Thoracic aorta (tissue), 2 donors: Measurements from ENCODE around the gene GAS6. TPM values are rescaled to one million over a fixed set of nuclear protein-coding genes. Genes with fewer than 3 reads are reported as not detected.

Source experiments
- ATAC-seq: fragments of 150-250 bp; one replicate; pipeline ENCODE4 v1.8.0; 2017; ENCODE audit warnings: low read depth; ENCODE audit not compliant: insufficient number of reproducible peaks, low FRiP score
- DNase-seq: peaks from one replicate; pipeline ENCODE4 v3.0.0-alpha.2; 2020; ENCODE audit warnings: low spot score
- H3K27ac ChIP-seq, 2 donors: fragments of 200-600 bp; sonication (generic); 1 replicate in 1 of 2; 2 replicates in 1 of 2; pipeline ENCODE4 v1.5.1; 2016; ENCODE audit warnings: mild to moderate bottlenecking in 2 of 2, moderate library complexity in 2 of 2
- H3K27me3 ChIP-seq: fragments of 200-600 bp; sonication (generic); replicated peaks from 2 replicates; pipeline ENCODE4 v1.6.0; 2016; ENCODE audit warnings: mild to moderate bottlenecking; ENCODE audit not compliant: insufficient read depth
- H3K36me3 ChIP-seq: fragments of 200-600 bp; sonication (generic); one replicate; pipeline ENCODE4 v1.5.1; 2016
- H3K4me1 ChIP-seq, 2 donors: fragments of 200-600 bp; sonication (generic); 1 replicate in 1 of 2; 2 replicates in 1 of 2; pipeline versions ENCODE4 v1.5.1 to v1.6.0; 2016; ENCODE audit warnings: low read depth in 2 of 2, mild to moderate bottlenecking in 1 of 2; ENCODE audit not compliant: control insufficient read depth in 1 of 2
- H3K4me3 ChIP-seq: fragments of 200-600 bp; sonication (generic); 2 replicates; pipeline ENCODE4 v1.5.1; 2016; ENCODE audit warnings: mild to moderate bottlenecking
- H3K9me3 ChIP-seq: fragments of 200-600 bp; sonication (generic); 2 replicates; pipeline ENCODE4 v1.5.1; 2016
- total RNA-seq, 2 donors: library from RNA; depleted of rRNA; stranded (reverse); fragments of >200 nt; gene quantifications; one replicate each; pipeline versions ENCODE4 v1.1.0 to v1.2.3, GENCODE V29; 2016
- TF ChIP-seq, protein P1 (sequence below): fragments of 200-600 bp; sonication (generic); IDR thresholded peaks from one replicate; pipeline ENCODE4 v1.5.1; 2019; ENCODE audit warnings: antibody characterized with exemption

The GAS6 gene
- total RNA-seq, 2 donors from 2014 or later = 854 to 1,319 TPM

DNA sequence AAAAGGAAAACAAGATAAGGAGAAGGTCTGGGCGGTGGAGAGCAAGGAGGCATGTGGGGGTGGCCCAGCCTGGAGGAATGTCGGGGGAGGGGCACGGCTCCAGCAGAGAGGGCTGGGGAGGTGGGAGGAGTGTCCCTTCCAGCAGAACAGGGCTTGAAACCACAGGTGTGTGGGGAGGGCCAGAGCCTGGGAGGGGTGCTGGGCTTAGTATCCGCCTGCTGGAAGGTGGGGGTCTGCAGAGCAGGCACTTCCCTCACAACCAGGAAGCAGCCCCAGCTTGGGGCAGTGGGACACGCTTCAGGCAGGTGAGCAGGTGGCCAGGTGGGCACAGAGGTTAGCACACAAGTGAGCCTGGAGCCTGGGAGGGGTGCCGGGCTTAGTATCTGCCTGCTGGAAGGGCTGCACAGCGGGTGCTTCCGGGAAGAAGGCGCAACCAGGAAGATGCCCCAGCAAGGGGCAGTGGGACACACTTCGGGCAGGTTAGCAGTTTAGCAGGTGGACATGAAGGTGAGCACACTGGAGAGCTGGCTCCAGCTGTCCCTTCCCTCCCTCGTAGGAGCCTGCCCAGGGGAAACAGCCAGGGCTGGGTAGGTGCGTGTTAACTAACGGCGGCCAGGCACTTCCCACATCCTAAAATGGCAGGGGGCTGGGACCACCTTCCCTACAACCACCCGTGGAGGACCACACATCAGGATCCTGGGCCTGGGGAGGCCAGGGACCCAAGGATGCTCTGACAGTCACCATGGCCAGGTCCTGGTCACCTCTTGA is 3.0 kb downstream of the GAS6 start:
- no peak for ATAC-seq

DNA sequence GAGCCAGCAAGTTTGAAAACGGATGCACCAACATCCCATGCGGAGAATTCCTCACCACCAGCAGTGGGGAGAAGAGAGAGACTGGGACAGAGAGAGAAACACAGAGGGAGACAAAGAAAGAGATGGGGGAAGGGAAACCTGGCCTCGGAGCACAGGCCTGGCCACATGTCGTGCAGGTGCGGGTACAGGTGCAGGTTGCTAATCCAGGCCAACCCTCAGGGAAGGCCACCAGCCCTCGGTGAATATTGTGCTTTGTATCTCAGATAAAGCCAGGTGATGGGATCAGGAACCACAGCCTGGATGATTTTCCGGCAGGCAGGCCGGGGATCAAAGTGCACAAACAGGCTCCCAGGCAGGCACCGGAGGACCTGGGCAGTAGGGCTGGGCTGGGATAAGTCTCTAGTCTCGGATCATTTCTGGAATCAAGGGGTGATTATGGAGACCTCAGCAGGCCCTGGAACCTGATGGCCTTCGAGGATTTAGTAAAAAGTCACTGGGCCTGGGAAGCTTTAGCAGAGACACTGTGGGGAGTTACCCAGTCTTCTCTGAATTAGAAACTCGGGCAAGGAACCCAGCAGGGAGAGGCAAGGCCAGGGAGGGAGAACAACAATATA is 3.7 kb downstream of the GAS6 start:
- DNase-seq = no peak

More for the DNA sequence above, 3.0 kb downstream of the GAS6 start:
- TF ChIP-seq, protein P1, sequence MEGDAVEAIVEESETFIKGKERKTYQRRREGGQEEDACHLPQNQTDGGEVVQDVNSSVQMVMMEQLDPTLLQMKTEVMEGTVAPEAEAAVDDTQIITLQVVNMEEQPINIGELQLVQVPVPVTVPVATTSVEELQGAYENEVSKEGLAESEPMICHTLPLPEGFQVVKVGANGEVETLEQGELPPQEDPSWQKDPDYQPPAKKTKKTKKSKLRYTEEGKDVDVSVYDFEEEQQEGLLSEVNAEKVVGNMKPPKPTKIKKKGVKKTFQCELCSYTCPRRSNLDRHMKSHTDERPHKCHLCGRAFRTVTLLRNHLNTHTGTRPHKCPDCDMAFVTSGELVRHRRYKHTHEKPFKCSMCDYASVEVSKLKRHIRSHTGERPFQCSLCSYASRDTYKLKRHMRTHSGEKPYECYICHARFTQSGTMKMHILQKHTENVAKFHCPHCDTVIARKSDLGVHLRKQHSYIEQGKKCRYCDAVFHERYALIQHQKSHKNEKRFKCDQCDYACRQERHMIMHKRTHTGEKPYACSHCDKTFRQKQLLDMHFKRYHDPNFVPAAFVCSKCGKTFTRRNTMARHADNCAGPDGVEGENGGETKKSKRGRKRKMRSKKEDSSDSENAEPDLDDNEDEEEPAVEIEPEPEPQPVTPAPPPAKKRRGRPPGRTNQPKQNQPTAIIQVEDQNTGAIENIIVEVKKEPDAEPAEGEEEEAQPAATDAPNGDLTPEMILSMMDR = no peak
- Histone ChIP-seq H3K4me1 (peaks cover 31 to 60% of the 10 kb centered on the region in 2 donors), H3K27ac (peak overlapping the region; percentile 93 to 94), H3K27me3 (no peaks in the 10 kb centered on the region), H3K36me3 (peaks cover 3% of the 10 kb centered on the region), H3K4me3 (peak overlapping the region; percentile 85), H3K9me3 (no peaks in the 10 kb centered on the region)
- DNase-seq = no peak

DNA sequence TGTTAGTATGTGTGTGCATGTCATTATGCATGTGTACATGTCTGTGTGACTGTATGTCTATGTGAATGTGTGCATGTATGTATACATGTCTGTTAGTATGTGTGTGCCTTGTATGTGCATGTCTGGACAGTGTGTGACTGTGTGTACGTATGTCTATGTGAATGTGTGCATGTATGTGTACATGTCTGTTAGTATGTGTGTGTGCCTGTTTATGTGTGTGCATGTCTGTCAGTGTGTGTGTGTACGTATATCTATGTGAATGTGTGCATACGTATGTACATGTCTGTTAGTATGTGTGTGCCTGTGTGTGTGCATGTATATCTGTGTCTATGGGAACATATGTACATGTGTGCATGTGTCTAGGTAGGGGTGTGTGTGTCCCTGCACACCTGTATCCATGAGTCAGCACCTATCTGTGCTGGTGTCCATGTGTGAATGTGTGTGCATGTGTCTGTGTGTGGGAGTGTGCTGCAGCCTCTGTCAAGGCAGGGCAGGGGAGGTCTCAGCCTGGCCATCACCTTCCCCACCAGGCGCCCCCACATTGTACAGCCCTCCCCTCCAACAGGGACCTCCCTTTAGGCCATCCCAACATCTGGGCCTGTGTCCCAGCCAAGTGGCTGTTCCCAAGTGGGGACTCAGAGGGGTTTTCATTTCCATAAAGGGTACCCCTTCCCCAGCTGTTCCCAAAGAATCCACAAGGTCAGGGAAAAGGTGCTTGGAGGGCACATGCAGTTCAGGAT is 4.4 kb downstream of the GAS6 start:
- DNase-seq = no peak
- peaks cover 3% of the 10 kb centered on the region for H3K36me3 ChIP-seq
- no peaks in the 10 kb centered on the region for H3K9me3 ChIP-seq
- ATAC-seq = no peak
- H3K4me1 ChIP-seq = peaks cover 35 to 66% of the 10 kb centered on the region in 2 donors
- peak overlapping the region in 1 of 2 donors; percentile 93 for H3K27ac ChIP-seq
- H3K4me3 ChIP-seq = no peak overlapping the region
- TF ChIP-seq, protein P1 = no peak
- no peaks in the 10 kb centered on the region for H3K27me3 ChIP-seq

More for the DNA sequence above, 3.7 kb downstream of the GAS6 start:
- Histone ChIP-seq H3K27me3 (no peaks in the 10 kb centered on the region), H3K4me3 (peak overlapping the region; percentile 85), H3K4me1 (peaks cover 31 to 66% of the 10 kb centered on the region in 2 donors), H3K9me3 (no peaks in the 10 kb centered on the region), H3K36me3 (peaks cover 3% of the 10 kb centered on the region), H3K27ac (peak overlapping the region in 1 of 2 donors; percentile 93)
- no peak for ATAC-seq
- TF ChIP-seq, protein P1 = no peak

- Histone ChIP-seq H3K9me3 (no peaks in the 10 kb centered on the region), H3K4me3 (no peak overlapping the region), H3K27ac (no peak overlapping the region), H3K4me1 (peaks cover 53 to 84% of the 10 kb centered on the region in 2 donors), H3K27me3 (no peaks in the 10 kb centered on the region), H3K36me3 (peaks cover 3% of the 10 kb centered on the region)
- ATAC-seq = no peak
- TF ChIP-seq, protein P1 = no peak
- DNase-seq = no peak
These were observed 6.2 kb downstream of the GAS6 start for GRCh38 chr13:113857531-113858195.
